ENCODE results near the gene PEAR1. TPM values are rescaled to one million over a fixed set of nuclear protein-coding genes. Genes with fewer than 3 reads are reported as not detected.

Gene PEAR1
- total RNA-seq, 1 experiment from 2014 or later, result 3.0 TPM

- H3K4me3 Mint-ChIP-seq (ENCODE audit: low read depth, unreplicated experiment), result no peak overlapping the region
- no peaks in the 10 kb centered on the region for H3K9me3 Mint-ChIP-seq (ENCODE audit: low read depth, unreplicated experiment)
- intact Hi-C loops (cut with micrococcal nuclease; ENCODE audit: unreplicated experiment), result loop anchor here (10.0 kb wide), 1 partner anchor 169 kb away; no protein-coding TSS in a partner anchor
- BruUV-seq (replicated peaks), result no TSS peak
- no peak for TF ChIP-seq CTCF (IDR thresholded peaks at IDR 0.05; ENCODE audit: unreplicated experiment)
- H3K27me3 Mint-ChIP-seq (ENCODE audit: unreplicated experiment), result peaks cover 82% of the 10 kb centered on the region
- no peak overlapping the region for H3K27ac Mint-ChIP-seq (ENCODE audit: unreplicated experiment)
- no peaks in the 10 kb centered on the region for H3K36me3 Mint-ChIP-seq (ENCODE audit: insufficient read depth, unreplicated experiment)
- H3K4me1 Mint-ChIP-seq (ENCODE audit: low read depth, unreplicated experiment), result peaks cover 7% of the 10 kb centered on the region
- DNase-seq, result no peak
- CTCF ChIA-PET, result no interaction called here
These were observed 39.8 kb upstream of the PEAR1 start for GRCh38 chr1:156853761-156854160.

GRCh38 chr1:156854634-156855033 is 38.9 kb upstream of the PEAR1 start:
- Mint-ChIP-seq H3K4me1 (ENCODE audit: low read depth, unreplicated experiment) (peaks cover 10% of the 10 kb centered on the region), H3K27ac (ENCODE audit: unreplicated experiment) (no peak overlapping the region), H3K9me3 (ENCODE audit: low read depth, unreplicated experiment) (no peaks in the 10 kb centered on the region), H3K27me3 (ENCODE audit: unreplicated experiment) (peaks cover 86% of the 10 kb centered on the region), H3K4me3 (ENCODE audit: low read depth, unreplicated experiment) (no peak overlapping the region), H3K36me3 (ENCODE audit: insufficient read depth, unreplicated experiment) (no peaks in the 10 kb centered on the region)
- intact Hi-C loops (cut with micrococcal nuclease; ENCODE audit: unreplicated experiment), result loop anchor here (10.0 kb wide), 1 partner anchor 170 kb away; no protein-coding TSS in a partner anchor
- TF ChIP-seq CTCF (IDR thresholded peaks at IDR 0.05; ENCODE audit: unreplicated experiment), result no peak
- no peak for DNase-seq
- no TSS peak for BruUV-seq (replicated peaks)
- CTCF ChIA-PET, result no interaction called here

- H3K4me3 Mint-ChIP-seq (ENCODE audit: low read depth, unreplicated experiment), result no peak overlapping the region
- no peak overlapping the region for H3K27ac Mint-ChIP-seq (ENCODE audit: unreplicated experiment)
- peaks cover 20% of the 10 kb centered on the region for H3K4me1 Mint-ChIP-seq (ENCODE audit: low read depth, unreplicated experiment)
- TF ChIP-seq CTCF (IDR thresholded peaks at IDR 0.05; ENCODE audit: unreplicated experiment), result no peak
- H3K27me3 Mint-ChIP-seq (ENCODE audit: unreplicated experiment), result peaks cover 96% of the 10 kb centered on the region
- no peaks in the 10 kb centered on the region for H3K36me3 Mint-ChIP-seq (ENCODE audit: insufficient read depth, unreplicated experiment)
- no peaks in the 10 kb centered on the region for H3K9me3 Mint-ChIP-seq (ENCODE audit: low read depth, unreplicated experiment)
- CTCF ChIA-PET, result interaction anchor here (0.6 to 0.7 kb wide), 2 partner anchors 34 to 167 kb away, joined by 3 to 5 read pairs; no protein-coding TSS in a partner anchor
- intact Hi-C loops (cut with micrococcal nuclease; ENCODE audit: unreplicated experiment), result loop anchor here (10.0 kb wide), 1 partner anchor 172 kb away; no protein-coding TSS in a partner anchor
- DNase-seq, result no peak
- no TSS peak for BruUV-seq (replicated peaks)
These were observed 37.2 kb upstream of the PEAR1 start for GRCh38 chr1:156856282-156856785.

GRCh38 chr1:156857532-156857931 is 36.0 kb upstream of the PEAR1 start:
- no peak for TF ChIP-seq CTCF (IDR thresholded peaks at IDR 0.05; ENCODE audit: unreplicated experiment)
- no peaks in the 10 kb centered on the region for H3K9me3 Mint-ChIP-seq (ENCODE audit: low read depth, unreplicated experiment)
- no peak for DNase-seq
- no TSS peak for BruUV-seq (replicated peaks)
- H3K4me3 Mint-ChIP-seq (ENCODE audit: low read depth, unreplicated experiment), result no peak overlapping the region
- CTCF ChIA-PET, result interaction anchor here (0.5 to 1.3 kb wide), 3 partner anchors 19 to 69 kb away, joined by 3 to 6 read pairs (median 4); no protein-coding TSS in a partner anchor
- no peaks in the 10 kb centered on the region for H3K36me3 Mint-ChIP-seq (ENCODE audit: insufficient read depth, unreplicated experiment)
- peaks cover 20% of the 10 kb centered on the region for H3K4me1 Mint-ChIP-seq (ENCODE audit: low read depth, unreplicated experiment)
- H3K27ac Mint-ChIP-seq (ENCODE audit: unreplicated experiment), result no peak overlapping the region
- peaks cover 96% of the 10 kb centered on the region for H3K27me3 Mint-ChIP-seq (ENCODE audit: unreplicated experiment)
- intact Hi-C loops (cut with micrococcal nuclease; ENCODE audit: unreplicated experiment), result loop anchor here (10.0 kb wide), 1 partner anchor 173 kb away; no protein-coding TSS in a partner anchor
